ENCODE results near the gene MCM3AP. TPM values are rescaled to one million over a fixed set of nuclear protein-coding genes. Genes with fewer than 3 reads are reported as not detected.

Gene MCM3AP
- total RNA-seq, 2 experiments from 2014 or later, result 109 to 166 TPM

GRCh38 chr21:46229133-46229922, 56.1 kb downstream of the MCM3AP start:
- H3K4me1 ChIP-seq (ENCODE audit: insufficient read depth, low read length, poor library complexity, severe bottlenecking), result peaks cover 29% of the 10 kb centered on the region
- ChIA-PET POLR2A (interaction anchor here (0.6 kb wide), 1 partner anchor 51 kb away, joined by 10 read pairs; no protein-coding TSS in a partner anchor), CTCF (ENCODE audit: unreplicated experiment) (no interaction called here)
- peaks cover 35% of the 10 kb centered on the region; the same call in 1 of the 2 replicates for H3K79me2 ChIP-seq (ENCODE audit: insufficient read depth, low read depth, low read length)
- no peaks in the 10 kb centered on the region for H3K9me2 ChIP-seq (ENCODE audit: insufficient read depth, low read length)
- H3K36me3 ChIP-seq (ENCODE audit: insufficient read depth, low read length), result peaks cover 42% of the 10 kb centered on the region
- intact Hi-C loops (cut with micrococcal nuclease; ENCODE audit: unreplicated experiment), result loop anchor here (2.0 to 5.0 kb wide), 2 partner anchors 58 to 93 kb away; partner anchors contain the start of genes C21orf58, MCM3AP and YBEY
- H3K9me3 ChIP-seq (ENCODE audit: low read length), result no peaks in the 10 kb centered on the region
- peak overlapping the region; percentile 67; the same call in 1 of the 2 replicates for H2AFZ ChIP-seq (ENCODE audit: low read length)
- no peak for DNase-seq (ENCODE audit: low spot score)
- peak overlapping the region; percentile 29 for H3K27ac ChIP-seq (ENCODE audit: low read depth, low read length, poor library complexity, severe bottlenecking)
- H3K4me2 ChIP-seq (ENCODE audit: low read length), result peak overlapping the region; percentile 80
- peak overlapping the region; percentile 79 for H3K4me3 ChIP-seq (ENCODE audit: low read depth, low read length, poor library complexity, severe bottlenecking)
- TF ChIP-seq, protein P1, sequence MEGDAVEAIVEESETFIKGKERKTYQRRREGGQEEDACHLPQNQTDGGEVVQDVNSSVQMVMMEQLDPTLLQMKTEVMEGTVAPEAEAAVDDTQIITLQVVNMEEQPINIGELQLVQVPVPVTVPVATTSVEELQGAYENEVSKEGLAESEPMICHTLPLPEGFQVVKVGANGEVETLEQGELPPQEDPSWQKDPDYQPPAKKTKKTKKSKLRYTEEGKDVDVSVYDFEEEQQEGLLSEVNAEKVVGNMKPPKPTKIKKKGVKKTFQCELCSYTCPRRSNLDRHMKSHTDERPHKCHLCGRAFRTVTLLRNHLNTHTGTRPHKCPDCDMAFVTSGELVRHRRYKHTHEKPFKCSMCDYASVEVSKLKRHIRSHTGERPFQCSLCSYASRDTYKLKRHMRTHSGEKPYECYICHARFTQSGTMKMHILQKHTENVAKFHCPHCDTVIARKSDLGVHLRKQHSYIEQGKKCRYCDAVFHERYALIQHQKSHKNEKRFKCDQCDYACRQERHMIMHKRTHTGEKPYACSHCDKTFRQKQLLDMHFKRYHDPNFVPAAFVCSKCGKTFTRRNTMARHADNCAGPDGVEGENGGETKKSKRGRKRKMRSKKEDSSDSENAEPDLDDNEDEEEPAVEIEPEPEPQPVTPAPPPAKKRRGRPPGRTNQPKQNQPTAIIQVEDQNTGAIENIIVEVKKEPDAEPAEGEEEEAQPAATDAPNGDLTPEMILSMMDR (conservative IDR thresholded peaks at IDR 0.05; ENCODE audit: low read length), result peak; percentile 64
- TF ChIP-seq EZH2phosphoT487 (IDR thresholded peaks at IDR 0.05; ENCODE audit: borderline replicate concordance, low read depth, low read length), result no peak
- no TSS peak for BruUV-seq (replicated peaks)
- H4K20me1 ChIP-seq (ENCODE audit: insufficient read depth, low read length), result 0 out of 2 replicates have a peak, but pooled peaks cover 11% of the 10 kb centered on the region

DNA sequence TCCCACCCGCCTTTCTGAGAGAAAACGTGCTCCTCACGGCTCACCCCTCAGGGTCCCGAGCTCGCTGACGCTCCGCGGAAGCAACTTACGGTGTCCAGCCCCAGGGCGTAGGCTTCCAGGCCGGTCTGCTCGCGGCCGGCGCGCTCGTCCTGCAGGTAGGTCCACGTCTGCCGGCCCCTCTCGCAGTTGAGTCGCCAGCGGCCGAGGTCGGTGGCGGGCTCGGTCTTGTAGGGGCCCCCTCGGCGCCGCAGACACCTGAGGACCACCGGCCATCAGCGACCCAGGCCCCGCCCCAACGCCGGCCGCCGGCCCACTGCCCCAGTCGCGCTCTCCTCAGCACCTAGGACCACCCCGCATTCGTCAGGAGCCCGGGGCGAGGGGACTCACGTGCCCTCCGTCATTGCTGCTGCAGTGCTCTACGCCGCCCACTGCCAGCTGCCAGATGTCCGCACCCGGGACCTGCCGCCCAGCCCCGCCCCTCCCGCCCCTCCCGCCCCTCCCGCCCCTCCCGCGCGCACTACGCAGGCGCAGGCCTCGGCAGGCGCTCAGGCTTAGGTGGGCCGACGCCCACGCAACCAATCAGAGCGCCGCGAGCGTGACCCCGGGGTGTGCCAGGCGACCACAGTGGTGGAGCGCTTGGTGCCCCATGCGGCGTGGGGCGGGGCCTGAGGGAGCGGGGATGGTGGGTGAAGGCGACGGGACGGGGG, 56.9 kb downstream of the MCM3AP start, which contains the start of gene LSS:
LSS (minus strand) TSS at position 430 of the 707 bp plus-strand sequence; CDS start at position 401, 29 bp downstream.
- no peak for TF ChIP-seq EZH2phosphoT487 (IDR thresholded peaks at IDR 0.05; ENCODE audit: borderline replicate concordance, low read depth, low read length)
- TF ChIP-seq, protein P1 (conservative IDR thresholded peaks at IDR 0.05; ENCODE audit: low read length), result no peak
- Histone ChIP-seq H3K36me3 (ENCODE audit: insufficient read depth, low read length) (peaks cover 34% of the 10 kb centered on the region), H3K4me2 (ENCODE audit: low read length) (peak within 1 kb of the TSS; percentile 98), H4K20me1 (ENCODE audit: insufficient read depth, low read length) (0 out of 2 replicates have a peak, but pooled peaks cover 11% of the 10 kb centered on the region), H3K9me3 (ENCODE audit: low read length) (no peaks in the 10 kb centered on the region), H2AFZ (ENCODE audit: low read length) (peak within 1 kb of the TSS; percentile 67; the same call in 1 of the 2 replicates), H3K4me3 (ENCODE audit: low read depth, low read length, poor library complexity, severe bottlenecking) (peak within 1 kb of the TSS; percentile 99), H3K79me2 (ENCODE audit: insufficient read depth, low read depth, low read length) (peaks cover 35% of the 10 kb centered on the region; the same call in 1 of the 2 replicates), H3K4me1 (ENCODE audit: insufficient read depth, low read length, poor library complexity, severe bottlenecking) (peaks cover 29% of the 10 kb centered on the region), H3K9me2 (ENCODE audit: insufficient read depth, low read length) (no peaks in the 10 kb centered on the region), H3K27ac (ENCODE audit: low read depth, low read length, poor library complexity, severe bottlenecking) (peak within 1 kb of the TSS; percentile 53)
- peak; percentile 98 for DNase-seq (ENCODE audit: low spot score)
- intact Hi-C loops (cut with micrococcal nuclease; ENCODE audit: unreplicated experiment), result loop anchor here (1.0 to 5.0 kb wide), 3 partner anchors 59 to 230 kb away; partner anchors contain the start of genes C21orf58, DIP2A, MCM3AP and YBEY
- ChIA-PET CTCF (ENCODE audit: unreplicated experiment) (no interaction called here), POLR2A (interaction anchor here (1.3 kb wide), 1 partner anchor 97 kb away, joined by 3 read pairs; no protein-coding TSS in a partner anchor)
- BruUV-seq (replicated peaks), result no TSS peak

Measured in OCI-LY7 (cell line).